Thyroid gland (tissue), 4 donors: Measurements from ENCODE around the gene KIAA1671.
A peak's percentile ranks its signal among the peaks of the same experiment; 100 is the strongest.

Experiments
- POLR2A ChIP-seq, 2 donors: fragments of 450-650 bp; IDR thresholded peaks; one replicate each; pipeline ENCODE4 v1.6.1; 2017; ENCODE audit warnings: antibody characterized with exemption in 2 of 2, mild to moderate bottlenecking in 2 of 2, moderate library complexity in 1 of 2
- TF ChIP-seq, protein P1 (sequence below), 6 experiments: fragments of 200-600 bp in 3 of 6; fragments of 450-650 bp in 3 of 6; sonication (generic) in 3 of 6; IDR thresholded peaks; one replicate each; pipeline ENCODE4 v1.5.1; 2016 to 2019; ENCODE audit warnings: antibody characterized with exemption in 6 of 6, mild to moderate bottlenecking in 2 of 6, inconsistent platforms in 1 of 6, moderate library complexity in 1 of 6

DNA sequence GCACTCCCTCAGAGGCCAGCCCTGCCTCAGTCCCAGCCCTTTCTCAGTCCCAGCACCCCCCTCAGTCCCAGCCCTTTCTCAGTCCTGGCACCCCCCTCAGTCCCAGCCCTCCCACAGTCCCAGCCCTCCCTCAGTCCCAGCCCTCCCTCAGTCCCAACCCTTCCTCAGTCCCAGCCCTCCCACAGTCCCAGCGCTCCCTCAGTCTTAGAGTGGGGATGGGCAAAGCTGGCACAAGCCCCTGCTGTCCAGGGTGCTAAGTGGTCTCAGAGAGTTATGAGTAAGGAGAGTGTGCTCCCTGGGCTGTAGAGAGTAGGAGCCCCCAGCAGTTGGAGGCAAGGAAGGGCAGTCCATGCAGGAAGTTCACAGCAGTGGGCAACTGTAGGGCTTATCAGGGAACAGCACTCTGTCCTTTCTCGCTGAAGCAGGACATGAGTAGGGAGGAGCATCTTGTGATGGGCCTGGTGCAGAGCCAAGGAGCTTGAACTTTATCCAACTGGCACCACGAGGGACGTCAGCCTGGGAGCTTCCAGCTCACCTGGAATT is 195.7 kb downstream of the KIAA1671 start:
- TF ChIP-seq, protein P1, sequence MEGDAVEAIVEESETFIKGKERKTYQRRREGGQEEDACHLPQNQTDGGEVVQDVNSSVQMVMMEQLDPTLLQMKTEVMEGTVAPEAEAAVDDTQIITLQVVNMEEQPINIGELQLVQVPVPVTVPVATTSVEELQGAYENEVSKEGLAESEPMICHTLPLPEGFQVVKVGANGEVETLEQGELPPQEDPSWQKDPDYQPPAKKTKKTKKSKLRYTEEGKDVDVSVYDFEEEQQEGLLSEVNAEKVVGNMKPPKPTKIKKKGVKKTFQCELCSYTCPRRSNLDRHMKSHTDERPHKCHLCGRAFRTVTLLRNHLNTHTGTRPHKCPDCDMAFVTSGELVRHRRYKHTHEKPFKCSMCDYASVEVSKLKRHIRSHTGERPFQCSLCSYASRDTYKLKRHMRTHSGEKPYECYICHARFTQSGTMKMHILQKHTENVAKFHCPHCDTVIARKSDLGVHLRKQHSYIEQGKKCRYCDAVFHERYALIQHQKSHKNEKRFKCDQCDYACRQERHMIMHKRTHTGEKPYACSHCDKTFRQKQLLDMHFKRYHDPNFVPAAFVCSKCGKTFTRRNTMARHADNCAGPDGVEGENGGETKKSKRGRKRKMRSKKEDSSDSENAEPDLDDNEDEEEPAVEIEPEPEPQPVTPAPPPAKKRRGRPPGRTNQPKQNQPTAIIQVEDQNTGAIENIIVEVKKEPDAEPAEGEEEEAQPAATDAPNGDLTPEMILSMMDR (IDR thresholded peaks at IDR 0.05): peak in 3 of 6 experiments; percentile 5 to 39 (median 6)
- TF ChIP-seq POLR2A (IDR thresholded peaks at IDR 0.05): peak in 1 of 2 donors; percentile 38
